GM15510 (cell line): ENCODE results near the gene EHD1.

ENCODE experiments used
- POLR2A ChIP-seq: IDR thresholded peaks from 3 replicates; pipeline ENCODE4 v1.6.1; 2011; ENCODE audit warnings: borderline replicate concordance; ENCODE audit not compliant: insufficient read length; ENCODE audit errors: extremely low read depth

Gene EHD1

GRCh38 chr11:64842851-64843685 lies 35.4 kb downstream of the EHD1 start:
- no peak for TF ChIP-seq POLR2A

GRCh38 chr11:64842366-64842759 lies 36.1 kb downstream of the EHD1 start:
- TF ChIP-seq POLR2A, result no peak

GRCh38 chr11:64841592-64842365 lies 36.6 kb downstream of the EHD1 start:
- no peak for TF ChIP-seq POLR2A

- TF ChIP-seq POLR2A, result no peak
Measured at GRCh38 chr11:64839887-64840782, 38.3 kb downstream of the EHD1 start.

- no peak for TF ChIP-seq POLR2A
Measured at GRCh38 chr11:64839335-64839734, 39.1 kb downstream of the EHD1 start.

GRCh38 chr11:64838600-64839334 lies 39.7 kb downstream of the EHD1 start:
- TF ChIP-seq POLR2A, result no peak

GRCh38 chr11:64837887-64838351 lies 40.5 kb downstream of the EHD1 start:
- no peak for TF ChIP-seq POLR2A

- no peak for TF ChIP-seq POLR2A
Measured at GRCh38 chr11:64836448-64837072, 41.9 kb downstream of the EHD1 start.

GRCh38 chr11:64835616-64836447 lies 42.6 kb downstream of the EHD1 start:
- no peak for TF ChIP-seq POLR2A

- no peak for TF ChIP-seq POLR2A
Measured at GRCh38 chr11:64834723-64835615, 43.5 kb downstream of the EHD1 start.

- TF ChIP-seq POLR2A, result no peak
Measured at GRCh38 chr11:64834031-64834722, 44.2 kb downstream of the EHD1 start.

- TF ChIP-seq POLR2A, result no peak
Measured at GRCh38 chr11:64833509-64833908, 44.9 kb downstream of the EHD1 start.

GRCh38 chr11:64833198-64833502 lies 45.3 kb downstream of the EHD1 start:
- TF ChIP-seq POLR2A, result no peak
